HG02938 (cell line): ENCODE data around the gene MAEA.
"Not testable (repeated sequence)": the region's sequence is repeated elsewhere in the genome, so short reads cannot be mapped to it uniquely, and the experiment has no call there.

Experiments used
- ATAC-seq: cut with Tn5 transposase; IDR thresholded peaks from one replicate; pipeline ENCODE4 v1.9.1; 2021; ENCODE audit warnings: mild to moderate bottlenecking, moderate library complexity; ENCODE audit not compliant: unreplicated experiment

Gene MAEA

GRCh38 chr4:1277667-1278665 lies 11.7 kb upstream of the MAEA start:
- no peak for ATAC-seq

DNA sequence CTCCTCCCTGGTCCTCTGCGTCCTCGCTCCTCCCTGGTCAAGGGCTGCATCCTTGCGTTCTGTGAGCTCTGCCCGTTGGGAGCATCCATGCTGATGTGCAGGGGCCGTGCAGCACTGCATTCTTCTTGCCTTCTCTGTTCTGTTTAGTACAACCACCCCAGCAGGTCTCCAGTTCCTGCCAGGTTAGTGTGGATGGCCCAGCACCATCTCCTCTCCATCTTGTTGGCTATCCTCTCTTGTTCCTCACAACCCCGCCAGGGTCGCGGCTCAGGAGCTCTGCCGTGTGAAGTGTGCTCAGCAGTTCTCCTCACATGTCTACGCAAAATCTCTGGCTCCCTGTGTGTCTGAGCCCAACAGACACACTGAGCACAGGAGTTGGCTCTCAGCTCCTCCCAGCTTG lies 10.4 kb upstream of the MAEA start:
- no peak for ATAC-seq

- no peak for ATAC-seq
Observed at GRCh38 chr4:1283711-1284110, 6.0 kb upstream of the MAEA start.

- no peak for ATAC-seq
Observed at GRCh38 chr4:1285151-1285789, 4.4 kb upstream of the MAEA start.

- ATAC-seq = no peak
Observed at GRCh38 chr4:1285790-1286553, 3.7 kb upstream of the MAEA start.

- no peak for ATAC-seq
Observed at GRCh38 chr4:1288786-1289185, 905 bp upstream of the MAEA start.

GRCh38 chr4:1290165-1290977 lies 680 bp downstream of the MAEA start:
- ATAC-seq = peak; percentile 7

DNA sequence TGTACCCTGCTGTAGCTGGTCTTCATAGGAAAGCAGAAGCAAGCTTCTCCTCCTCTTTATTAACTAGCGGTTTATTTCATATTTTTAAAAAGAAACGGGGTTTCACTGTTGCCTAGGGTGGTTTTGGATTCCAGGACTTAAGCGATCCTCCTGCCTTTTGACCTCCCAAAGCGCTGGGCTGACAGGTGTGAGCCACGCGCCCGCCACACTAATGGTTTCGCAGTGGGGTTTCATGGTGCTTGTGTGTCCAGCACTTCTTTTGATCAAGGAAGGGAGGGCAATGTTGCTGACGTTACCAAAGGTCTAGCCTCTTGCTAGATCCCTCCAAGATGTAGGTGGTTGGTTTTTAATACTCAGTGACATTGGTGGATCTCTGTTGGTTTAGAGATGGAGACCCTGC lies 1.4 kb downstream of the MAEA start:
- ATAC-seq = no peak

DNA sequence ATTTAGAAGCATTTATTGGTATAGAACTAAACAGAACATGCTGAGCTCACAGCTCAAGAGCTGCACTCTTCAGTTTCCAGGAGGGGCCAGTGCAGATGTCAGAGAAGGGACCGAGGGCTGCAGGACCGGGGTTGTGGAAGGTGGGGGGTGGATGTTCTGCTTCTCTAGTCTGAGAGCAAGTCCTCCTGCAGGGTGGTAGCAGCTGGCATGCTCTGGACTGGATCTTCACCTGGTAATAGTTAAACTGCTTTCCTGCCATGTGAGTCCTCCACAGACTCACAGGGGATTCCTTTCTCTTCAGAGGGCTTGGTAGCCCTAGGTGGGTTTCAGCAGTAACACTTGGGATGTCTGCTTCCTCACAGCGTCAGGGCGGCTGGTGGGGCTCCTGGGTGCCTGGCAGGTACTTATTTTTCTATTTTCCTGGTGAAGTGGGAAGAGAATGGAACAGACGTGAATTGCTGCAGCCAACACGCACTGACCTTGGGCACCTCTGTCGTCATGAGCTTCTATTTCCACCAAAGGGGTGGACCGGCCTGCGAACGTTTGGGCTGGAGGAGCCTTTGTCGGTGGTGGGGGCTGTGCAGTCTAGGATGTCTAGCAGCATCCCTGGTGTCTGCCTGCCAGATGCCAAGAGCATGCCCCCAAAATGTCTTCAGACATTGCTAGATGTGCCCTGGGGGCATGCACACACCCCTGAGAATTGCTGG lies 2.5 kb downstream of the MAEA start:
- no peak for ATAC-seq

GRCh38 chr4:1292703-1293011 lies 3.0 kb downstream of the MAEA start:
- ATAC-seq = not testable (repeated sequence)

DNA sequence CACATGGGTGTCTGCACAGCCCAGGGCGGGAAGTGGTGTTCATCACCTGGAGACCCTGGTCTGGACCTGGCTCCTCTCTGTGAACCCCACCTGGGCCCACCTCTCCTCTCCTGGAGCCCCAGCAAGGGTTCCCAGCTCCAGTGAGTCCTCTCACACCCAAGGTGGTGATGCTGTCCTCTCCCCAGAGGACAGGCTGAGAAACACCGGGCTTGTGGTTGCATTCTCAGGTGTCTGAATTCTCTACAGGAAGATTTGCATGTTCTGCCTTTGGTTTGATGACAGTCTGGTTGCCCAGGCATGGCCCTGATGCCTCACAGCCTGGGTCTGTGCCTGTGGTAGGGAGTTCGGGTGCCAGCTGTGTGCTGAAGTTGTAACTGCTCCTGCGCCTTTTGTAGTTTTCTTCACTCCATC lies 3.8 kb downstream of the MAEA start:
- ATAC-seq = no peak

DNA sequence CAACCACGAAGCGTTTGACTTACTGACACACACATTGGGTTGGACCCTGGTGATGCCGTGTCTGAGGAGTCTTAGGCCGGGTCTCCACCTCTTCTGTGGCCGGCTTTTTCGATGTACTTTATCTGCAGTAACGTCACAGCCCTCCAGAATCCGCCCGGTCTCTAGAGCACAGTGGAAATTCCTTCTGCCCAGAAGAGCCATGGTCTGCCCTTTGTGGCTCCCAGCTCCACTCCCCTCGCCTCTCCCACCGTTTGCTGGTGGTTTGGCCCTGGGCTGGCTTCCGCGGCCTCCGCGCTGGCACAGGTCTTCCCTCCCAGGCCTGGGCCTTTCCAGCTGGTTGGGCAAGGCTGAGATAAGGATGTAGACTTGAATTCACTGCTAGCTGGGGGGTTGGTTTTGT lies 4.3 kb downstream of the MAEA start:
- ATAC-seq = no peak

DNA sequence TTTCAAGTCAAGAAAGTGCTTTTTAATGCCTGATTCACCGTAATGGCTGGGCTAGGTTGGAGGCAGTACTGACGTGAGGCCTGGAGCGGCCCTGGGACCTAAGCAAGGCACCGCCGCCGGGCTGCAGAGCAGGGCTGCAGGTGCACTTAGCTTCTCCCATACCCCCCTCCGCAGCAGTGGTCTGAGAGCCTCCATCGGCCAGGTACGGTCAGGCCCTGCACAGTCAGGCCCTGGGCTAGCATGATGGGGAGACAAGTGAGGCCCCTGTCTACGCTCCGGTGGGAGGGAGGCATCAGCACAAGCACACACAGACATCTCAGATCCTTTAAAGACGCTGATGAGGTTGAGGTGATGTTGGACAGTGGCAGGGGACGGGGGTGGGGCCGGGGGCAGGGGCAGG lies 4.7 kb downstream of the MAEA start:
- ATAC-seq = no peak

DNA sequence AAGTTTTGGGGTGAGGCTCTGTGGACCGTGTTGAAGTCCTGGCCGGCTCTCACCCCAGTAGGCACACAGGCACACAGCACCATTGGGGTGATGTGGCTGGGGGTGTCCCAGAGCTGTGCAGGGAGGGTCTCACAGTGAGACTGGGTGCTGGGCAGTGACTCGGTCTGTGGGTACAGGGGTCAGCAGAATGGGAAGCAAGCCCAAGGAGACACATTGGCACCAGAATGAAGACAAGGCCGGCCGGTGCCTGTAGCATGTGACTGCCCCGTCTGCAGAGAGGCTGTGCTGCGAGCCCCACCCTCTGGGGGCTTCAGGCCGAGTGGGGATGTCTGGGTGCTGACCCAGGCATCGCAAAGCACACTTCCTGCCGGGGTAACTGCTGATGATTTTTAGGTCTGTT lies 5.2 kb downstream of the MAEA start:
- ATAC-seq = no peak

GRCh38 chr4:1295405-1296055 lies 5.8 kb downstream of the MAEA start:
- ATAC-seq = no peak

DNA sequence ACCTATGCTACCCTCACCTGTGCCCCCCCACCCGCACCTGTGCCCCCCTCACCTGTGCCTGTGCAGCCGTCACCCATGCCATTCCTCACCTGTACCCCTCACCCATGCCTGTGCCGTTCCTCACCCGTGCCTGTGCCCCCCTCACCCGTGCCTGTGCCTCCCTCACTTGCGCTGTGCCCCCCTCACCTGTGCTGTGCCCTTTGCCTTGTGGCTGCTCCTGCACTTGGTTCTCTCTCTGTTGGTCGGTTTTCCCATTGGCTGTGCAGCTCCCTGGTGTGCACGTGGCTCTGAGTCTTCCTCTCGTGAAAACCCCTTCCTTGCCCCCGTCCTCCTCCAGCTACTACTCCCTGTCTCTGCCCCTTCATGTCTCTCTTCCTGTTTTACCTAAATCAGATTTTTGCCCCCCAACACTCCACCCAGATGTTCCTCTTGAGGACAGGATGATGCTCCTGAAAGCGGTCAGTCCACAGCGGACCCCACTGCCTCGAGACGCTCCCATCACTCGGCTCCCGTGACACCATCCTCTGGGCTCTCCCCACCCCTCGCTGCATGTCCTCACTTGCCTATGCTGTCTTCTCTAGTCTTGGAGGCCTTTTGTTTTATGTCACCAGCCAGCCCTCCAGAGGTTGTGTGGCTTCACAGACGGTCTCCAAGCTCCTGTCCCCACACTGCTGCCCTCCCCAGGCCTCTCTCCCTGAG lies 6.8 kb downstream of the MAEA start:
- ATAC-seq = no peak

DNA sequence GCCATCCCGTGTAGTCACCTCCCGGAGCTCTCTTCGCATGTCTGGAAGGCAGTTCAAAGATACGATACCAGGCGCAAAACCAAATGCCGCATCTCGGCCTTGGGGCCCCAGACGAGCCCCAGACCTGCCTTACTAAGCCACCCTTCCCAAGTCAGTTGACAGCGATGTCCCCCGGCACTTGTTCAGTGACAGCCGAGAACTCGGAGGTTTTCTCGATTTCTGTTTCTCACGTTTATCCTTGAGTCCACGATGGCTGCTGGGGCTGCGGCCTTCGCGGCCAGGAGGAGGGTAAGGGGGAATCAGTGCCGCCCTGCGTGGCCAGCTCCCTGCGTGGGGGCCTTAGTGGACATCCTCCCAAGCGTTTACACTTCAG lies 7.3 kb downstream of the MAEA start:
- ATAC-seq = no peak

DNA sequence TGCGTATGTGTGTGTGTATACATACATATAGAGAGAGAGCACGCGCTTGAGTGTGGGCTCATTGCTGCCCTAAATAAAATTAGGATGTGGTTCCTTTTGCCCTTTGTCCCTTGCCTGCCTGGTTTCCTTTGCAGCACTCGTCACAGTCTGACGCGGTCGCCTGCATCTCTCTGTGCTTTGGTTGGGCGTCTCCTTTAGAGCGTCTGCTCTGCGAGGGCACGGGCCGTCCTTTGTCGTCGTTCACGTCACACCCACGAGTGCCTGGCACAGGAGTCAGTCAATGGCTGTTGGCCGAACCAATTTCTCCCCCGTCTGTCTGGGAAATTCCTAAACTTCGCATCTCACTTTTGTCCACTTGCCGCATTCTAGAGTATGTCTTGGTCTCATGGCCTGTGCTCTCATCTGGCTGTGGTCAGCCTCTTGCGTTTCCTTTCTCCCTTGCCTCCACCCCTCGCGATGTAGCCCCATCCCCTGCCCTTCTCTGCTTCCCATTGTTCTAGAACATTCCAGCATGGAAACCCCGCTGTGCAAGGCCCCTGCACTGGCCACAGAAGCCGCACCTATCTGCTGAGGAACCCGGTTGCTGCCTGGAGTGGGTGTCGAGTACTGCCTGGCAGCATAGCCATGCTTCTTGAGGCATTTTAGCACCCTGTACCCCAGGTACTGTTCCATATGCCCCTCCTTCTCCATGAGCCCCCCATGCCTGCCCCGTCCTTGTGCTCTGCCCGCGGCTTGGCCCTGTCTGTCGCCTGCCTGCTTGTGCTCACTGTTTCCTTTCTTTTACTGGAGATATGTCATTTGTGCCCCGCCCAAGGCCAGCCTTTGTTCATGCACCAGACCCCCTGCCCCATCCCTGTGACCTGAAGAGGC lies 8.0 kb downstream of the MAEA start:
- no peak for ATAC-seq
